K562 (cell line): ENCODE results near the gene DHRS4L2. TPM values are rescaled to one million over a fixed set of nuclear protein-coding genes. Genes with fewer than 3 reads are reported as not detected.

Source experiments
- ATAC-seq: fragments of 200-7000 bp; cut with Tn5 transposase; 3 replicates; pipeline ENCODE4 v1.9.1; 2020; ENCODE audit warnings: moderate library complexity
- BruUV-seq: library from RNA; stranded (reverse); fragments of 400-500 nt; replicated peaks from 2 replicates; lab custom pipeline; 2021; lab: Mats Ljungman, UMichigan
- CTCF ChIA-PET: fragments of 300-600 bp; formaldehyde crosslinking; extraction: SDS; loops from one replicate; lab custom pipeline; 2021; ENCODE audit warnings: low intra/inter-chr PET ratio; lab: Yijun Ruan, JAX
- POLR2A ChIA-PET: fragments of 300-600, 350-650 bp; sonication (Branson Sonifier 250); formaldehyde crosslinking; extraction: SDS; loops from one replicate; lab custom pipeline; 2021; ENCODE audit warnings: antibody characterized with exemption, inconsistent platforms; lab: Yijun Ruan, JAX
- DNase-seq, 4 experiments: peaks; one replicate each; pipeline versions ENCODE4 v3.0.0 to v3.0.0-alpha.2; 2011 to 2018; ENCODE audit warnings: low spot score in 3 of 4, mixed read lengths in 3 of 4; ENCODE audit errors: extremely low read depth in 1 of 4
- FAIRE-seq: peaks from 2 replicates; lab custom pipeline; 2011; peaks lifted over from hg19 to GRCh38; lab: Jason Lieb, UNC
- H2AFZ ChIP-seq: 2 replicates; pipeline ENCODE4 v1.6.0; 2011; ENCODE audit warnings: low read depth, low read length, control low read depth, inconsistent platforms
- H3K27ac ChIP-seq: fragments of 200-600 bp; 3 replicates; pipeline ENCODE4 v1.8.0; 2011; ENCODE audit warnings: low read depth, mild to moderate bottlenecking, control low read depth, inconsistent platforms, low read length, moderate library complexity, mixed read lengths; ENCODE audit errors: extremely low read depth
- H3K27me3 ChIP-seq, 2 experiments: fragments of 300-600 bp in 1 of 2; 2 replicates in 1 of 2; 3 replicates in 1 of 2; pipeline versions ENCODE4 v1.6.0 to v1.8.0; 2011; ENCODE audit warnings: inconsistent platforms in 2 of 2, low read length in 2 of 2, mild to moderate bottlenecking in 1 of 2, mixed read lengths in 1 of 2, moderate library complexity in 1 of 2; ENCODE audit not compliant: control insufficient read depth in 2 of 2, insufficient read depth in 2 of 2
- H3K36me3 ChIP-seq: fragments of 300-600 bp; 3 replicates; pipeline ENCODE4 v1.8.0; 2011; ENCODE audit warnings: mild to moderate bottlenecking, low read length, inconsistent platforms; ENCODE audit not compliant: control insufficient read depth, insufficient read depth
- H3K4me1 ChIP-seq, 2 experiments: fragments of 200-600 bp in 1 of 2; replicated peaks in 1 of 2; 2 replicates in 1 of 2; 3 replicates in 1 of 2; pipeline versions ENCODE4 v1.5.1 to v1.8.0; 2011; ENCODE audit warnings: inconsistent platforms in 2 of 2, low read length in 2 of 2, mild to moderate bottlenecking in 1 of 2, mixed read lengths in 1 of 2, moderate library complexity in 1 of 2; ENCODE audit not compliant: control insufficient read depth in 2 of 2, insufficient read depth in 2 of 2
- H3K4me2 ChIP-seq: 2 replicates; pipeline ENCODE4 v1.6.1; 2011; ENCODE audit warnings: low read length, control low read depth, inconsistent platforms, mixed read lengths; ENCODE audit not compliant: insufficient read depth
- H3K4me3 ChIP-seq: fragments of 200-600 bp; sonication (generic), shearing (Covaris generic); 2 replicates; pipeline ENCODE4 v1.5.1; 2016; ENCODE audit warnings: control low read depth, inconsistent platforms
- H3K79me2 ChIP-seq: fragments of 200-600 bp; 3 replicates; pipeline ENCODE4 v1.8.0; 2011; ENCODE audit warnings: low read length, inconsistent platforms; ENCODE audit not compliant: control insufficient read depth, insufficient read depth
- H3K9ac ChIP-seq, 2 experiments: 2 replicates each; pipeline versions ENCODE4 v1.6.0 to v1.6.1; 2011; ENCODE audit warnings: low read depth in 2 of 2, low read length in 2 of 2, control low read depth in 1 of 2, inconsistent platforms in 1 of 2, mild to moderate bottlenecking in 1 of 2, mixed read lengths in 1 of 2; ENCODE audit not compliant: insufficient read depth in 1 of 2
- H3K9me1 ChIP-seq: one replicate; pipeline ENCODE4 v1.6.0; 2011; ENCODE audit warnings: inconsistent platforms, mild to moderate bottlenecking, low read length, moderate library complexity; ENCODE audit not compliant: control insufficient read depth, insufficient read depth
- H3K9me3 ChIP-seq: replicated peaks from 2 replicates; pipeline ENCODE4 v1.5.1; 2011; ENCODE audit warnings: low read depth, low read length, inconsistent platforms; ENCODE audit not compliant: control insufficient read depth, insufficient read depth
- H4K20me1 ChIP-seq: replicated peaks from 2 replicates; pipeline ENCODE4 v1.6.1; 2011; ENCODE audit warnings: low read length, inconsistent platforms, mixed read lengths; ENCODE audit not compliant: control insufficient read depth, insufficient read depth
- CBX1 ChIP-seq: sonication (generic); IDR thresholded peaks from 2 replicates; pipeline ENCODE4 v1.6.1; 2016; ENCODE audit warnings: antibody characterized with exemption, low read depth, mild to moderate bottlenecking
- CREB1 ChIP-seq, 2 experiments: sonication (generic) in 1 of 2; formaldehyde crosslinking in 1 of 2; IDR thresholded peaks; 2 replicates each; pipeline versions ENCODE4 v1.6.1 to v1.8.0; 2012 to 2022; ENCODE audit warnings: inconsistent platforms in 1 of 2, mild to moderate bottlenecking in 1 of 2, missing genetic modification reagents in 1 of 2, moderate library complexity in 1 of 2
- DNMT1 ChIP-seq: fragments of 450-650 bp; IDR thresholded peaks from 2 replicates; pipeline ENCODE4 v1.6.1; 2016; ENCODE audit warnings: antibody characterized with exemption, mild to moderate bottlenecking
- FOXK2 ChIP-seq, 2 experiments: fragments of 450-650 bp; IDR thresholded peaks in 1 of 2; conservative IDR thresholded peaks in 1 of 2; 2 replicates each; pipeline ENCODE4 v1.6.1; 2016; ENCODE audit warnings: low read depth in 2 of 2, mild to moderate bottlenecking in 1 of 2
- MECOM ChIP-seq: fragments of 250-450 bp; sonication (Bioruptor Pico); IDR thresholded peaks from 2 replicates; pipeline ENCODE4 v1.8.0; 2022; ENCODE audit warnings: inconsistent platforms
- MTA3 ChIP-seq: fragments of 450-650 bp; formaldehyde crosslinking; IDR thresholded peaks from 2 replicates; pipeline ENCODE4 v1.6.1; 2017; ENCODE audit warnings: mild to moderate bottlenecking, borderline replicate concordance
- NFIC ChIP-seq: fragments of 450-650 bp; IDR thresholded peaks from 2 replicates; pipeline ENCODE4 v1.6.1; 2017; ENCODE audit warnings: mild to moderate bottlenecking, inconsistent platforms
- NFIX ChIP-seq: fragments of 250-450 bp; sonication (Bioruptor Pico); IDR thresholded peaks from 2 replicates; pipeline ENCODE4 v1.4.0; 2020; ENCODE audit warnings: low read depth, mild to moderate bottlenecking, moderate library complexity
- NR4A1 ChIP-seq, 2 experiments: fragments of 250-450 bp in 1 of 2; fragments of 450-650 bp in 1 of 2; sonication (Bioruptor Pico) in 1 of 2; IDR thresholded peaks; 2 replicates each; pipeline versions ENCODE4 v1.4.0 to v1.6.1; 2016 to 2020; ENCODE audit warnings: mild to moderate bottlenecking in 2 of 2, missing compliant biosample characterization in 1 of 2, missing genetic modification characterization in 1 of 2, moderate library complexity in 1 of 2
- PHF20 ChIP-seq: fragments of 450-650 bp; IDR thresholded peaks from 2 replicates; pipeline ENCODE4 v1.6.1; 2018; ENCODE audit not compliant: partially characterized antibody
- PTBP1 ChIP-seq: fragments of 200-400 bp; formaldehyde crosslinking; IDR thresholded peaks from 2 replicates; pipeline ENCODE4 v1.6.1; 2017; ENCODE audit warnings: low read depth, low read length
- SMAD1 ChIP-seq: fragments of 150-350 bp; IDR thresholded peaks from 2 replicates; pipeline ENCODE4 v1.6.1; 2014; ENCODE audit warnings: low read length, low read depth; ENCODE audit not compliant: partially characterized antibody
- SP1 ChIP-seq: sonication (generic); formaldehyde crosslinking; IDR thresholded peaks from 2 replicates; pipeline ENCODE4 v1.8.1; 2022; ENCODE audit warnings: mild to moderate bottlenecking, missing genetic modification reagents
- SRSF9 ChIP-seq: fragments of 200-400 bp; formaldehyde crosslinking; IDR thresholded peaks from 2 replicates; pipeline ENCODE4 v1.6.1; 2017; ENCODE audit warnings: low read depth, low read length, borderline replicate concordance
- TBP ChIP-seq: optimal IDR thresholded peaks from 2 replicates; pipeline ENCODE3; 2011; ENCODE audit warnings: low read depth, low read length, improper control_type of control experiment
- YBX1 ChIP-seq: fragments of 450-650 bp; IDR thresholded peaks from 2 replicates; pipeline ENCODE4 v1.7.1; 2016; ENCODE audit warnings: mild to moderate bottlenecking
- WGBS: fragments of 100-300 bp; shearing (Covaris generic); methylation state at CpG from one replicate; pipeline ENCODE4 v1.1.6; 2016; ENCODE audit warnings: low coverage, mixed read lengths; ENCODE audit not compliant: insufficient coverage; ENCODE audit errors: missing lambda C conversion rate; 5-methylcytosine and 5-hydroxymethylcytosine counted together
- in situ Hi-C: fragments of 300-500 bp; cut with MboI; formaldehyde crosslinking; loops from 4 replicates; pipeline ENCODE4 v1.15.0; 2018; ENCODE audit warnings: inconsistent platforms, mixed read lengths
- intact Hi-C: fragments of 100-400 bp; cut with micrococcal nuclease; formaldehyde crosslinking; loops from 2 replicates; pipeline ENCODE4 v1.14.2; 2022
- polyA plus RNA-seq, 8 experiments: library from polyadenylated mRNA; depleted of rRNA in 4 of 8; stranded (reverse) in 5 of 8; unstranded in 3 of 8; fragments of >200 nt; fragmentation: Nextera tagmentation in 2 of 8; fragmentation: Illumina TruSeq in 1 of 8; extraction: Ambion mirVana in 2 of 8; extraction: Trizol in 1 of 8; gene quantifications; 2 replicates each; pipeline versions ENCODE4 v1.2.1 to v1.2.3, GENCODE V29; 2011 to 2014; ENCODE audit warnings: inconsistent platforms in 1 of 8, missing spikeins in 1 of 8
- total RNA-seq, 7 experiments: library from RNA; depleted of rRNA in 6 of 7; stranded (reverse); fragments of >200 nt in 6 of 7; fragmentation: Illumina TruSeq in 2 of 7; extraction: Trizol in 2 of 7; gene quantifications; 2 replicates each; pipeline versions ENCODE4 v1.2.1 to v1.2.3, GENCODE V29; 2011 to 2021; ENCODE audit warnings: low replicate concordance in 1 of 7

DHRS4L2 gene
- total and polyA plus RNA-seq, 9 of the 15 experiments (the other 6 are each of a cell fraction or from before 2014, with no cell fraction given) = 2.3 to 13.7 (median 8.1) TPM

- no peak overlapping the region for H3K4me2 ChIP-seq
- POLR2A ChIA-PET = no interaction called here
Measured at GRCh38 chr14:24038686-24039085, 50.0 kb downstream of the DHRS4L2 start.

GRCh38 chr14:24040692-24041091 is 52.0 kb downstream of the DHRS4L2 start:
- BruUV-seq = no TSS peak
- no peak for DNase-seq
- no peak overlapping the region for H3K4me2 ChIP-seq
- in situ Hi-C loops = no loop called here
- intact Hi-C loops = no loop called here
- H3K4me1 ChIP-seq = peaks cover 0 to 4% of the 10 kb centered on the region in 2 experiments; a peak in 2 of 5 replicates
- no peak overlapping the region for H2AFZ ChIP-seq
- TF ChIP-seq NFIX (CRISPR knock-in tag) (peak; percentile 69; the same call in 1 of the 2 replicates), NFIC (peak; percentile 87), TBP (no peak)
- TF ChIP-seq, all 486 proteins: peak for 2
- H3K27ac ChIP-seq = no peak overlapping the region
- ChIA-PET CTCF (no interaction called here), POLR2A (no interaction called here)
- H3K79me2 ChIP-seq = no peaks in the 10 kb centered on the region
- H3K4me3 ChIP-seq = no peak overlapping the region
- no peaks in the 10 kb centered on the region for H3K9me3 ChIP-seq
- no peak for FAIRE-seq
- ATAC-seq = no peak
- no peaks in the 10 kb centered on the region for H3K36me3 ChIP-seq
- no peaks in the 10 kb centered on the region for H3K9me1 ChIP-seq
- WGBS = 0% methylated on average over 2 of the region's 2 CpGs
- no peaks in the 10 kb centered on the region for H4K20me1 ChIP-seq
- H3K9ac ChIP-seq = no peak overlapping the region
- 0 out of 5 replicates have a peak, but pooled peaks cover 0 to 4% of the 10 kb centered on the region in 2 experiments for H3K27me3 ChIP-seq

More at GRCh38 chr14:24038686-24039085, 50.0 kb downstream of the DHRS4L2 start:
- no TSS peak for BruUV-seq
- CTCF ChIA-PET = no interaction called here
- Histone ChIP-seq H3K9me1 (no peaks in the 10 kb centered on the region), H3K9ac (no peak overlapping the region), H4K20me1 (no peaks in the 10 kb centered on the region), H3K4me3 (no peak overlapping the region), H3K36me3 (no peaks in the 10 kb centered on the region), H3K4me1 (peaks cover 0 to 4% of the 10 kb centered on the region in 2 experiments; a peak in 2 of 5 replicates), H2AFZ (no peak overlapping the region), H3K9me3 (no peaks in the 10 kb centered on the region), H3K27ac (no peak overlapping the region), H3K27me3 (0 out of 5 replicates have a peak, but pooled peaks cover 0 to 4% of the 10 kb centered on the region in 2 experiments), H3K79me2 (no peaks in the 10 kb centered on the region)
- intact Hi-C loops (no loop called here), in situ Hi-C loops (no loop called here)
- FAIRE-seq = no peak
- 14% methylated on average over 2 of the region's 2 CpGs for WGBS
- no peak for TF ChIP-seq DNMT1
- TF ChIP-seq PHF20 = no peak
- no peak for TF ChIP-seq PTBP1
- no peak for TF ChIP-seq SP1 (CRISPR knock-in tag)
- no peak for TF ChIP-seq MTA3
- TF ChIP-seq CBX1 = no peak
- TF ChIP-seq NR4A1 (CRISPR knock-in tag; IDR thresholded peaks at IDR 0.05) = no peak
- no peak for TF ChIP-seq NR4A1 (tag; IDR thresholded peaks at IDR 0.05)
- TF ChIP-seq MECOM (CRISPR knock-in tag) = no peak
- no peak for TF ChIP-seq YBX1
- TF ChIP-seq CREB1 (IDR thresholded peaks at IDR 0.05) = no peak
- no peak for TF ChIP-seq CREB1 (CRISPR knock-in tag; IDR thresholded peaks at IDR 0.05)
- TF ChIP-seq FOXK2 (conservative IDR thresholded peaks at IDR 0.05 in 1 of 2, IDR thresholded peaks at IDR 0.05 in 1 of 2; ENCODE audit: low read depth in 2 of 2) = no peak
- no peak for TF ChIP-seq SRSF9
- TF ChIP-seq SMAD1 = no peak
- no peak for ATAC-seq
- no peak for DNase-seq
